ENCODE data around the gene DHX35.

DNA sequence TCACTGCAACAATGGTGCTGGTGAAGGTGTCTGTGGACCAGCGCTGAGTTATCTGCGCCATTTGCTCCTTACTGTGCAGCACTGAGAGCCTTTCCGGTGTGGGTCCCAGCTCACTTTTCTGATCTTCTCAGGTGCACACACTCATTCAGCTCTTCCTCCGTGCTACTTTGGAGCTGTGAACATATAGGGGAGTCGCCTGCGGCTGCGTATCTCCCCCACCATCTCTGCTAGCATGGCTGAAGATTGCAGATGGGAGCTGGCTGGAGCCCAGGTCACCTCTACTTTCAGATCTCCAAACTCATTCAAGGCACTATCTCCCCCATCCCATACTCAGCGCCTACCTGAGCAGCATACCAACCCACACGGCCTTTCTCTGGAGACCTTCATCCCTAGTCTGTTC lies 96.9 kb downstream of the DHX35 start:
- no peak for TF ChIP-seq POLR2AphosphoS5 (IDR thresholded peaks at IDR 0.05)
- TF ChIP-seq CTCF (IDR thresholded peaks at IDR 0.05): no peak
